ENCODE data around the gene NMUR1. TPM values are rescaled to one million over a fixed set of nuclear protein-coding genes. Genes with fewer than 3 reads are reported as not detected.
"Not testable (repeated sequence)": the region's sequence is repeated elsewhere in the genome, so short reads cannot be mapped to it uniquely, and the experiment has no call there.

The NMUR1 gene, protein sequence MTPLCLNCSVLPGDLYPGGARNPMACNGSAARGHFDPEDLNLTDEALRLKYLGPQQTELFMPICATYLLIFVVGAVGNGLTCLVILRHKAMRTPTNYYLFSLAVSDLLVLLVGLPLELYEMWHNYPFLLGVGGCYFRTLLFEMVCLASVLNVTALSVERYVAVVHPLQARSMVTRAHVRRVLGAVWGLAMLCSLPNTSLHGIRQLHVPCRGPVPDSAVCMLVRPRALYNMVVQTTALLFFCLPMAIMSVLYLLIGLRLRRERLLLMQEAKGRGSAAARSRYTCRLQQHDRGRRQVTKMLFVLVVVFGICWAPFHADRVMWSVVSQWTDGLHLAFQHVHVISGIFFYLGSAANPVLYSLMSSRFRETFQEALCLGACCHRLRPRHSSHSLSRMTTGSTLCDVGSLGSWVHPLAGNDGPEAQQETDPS
- total RNA-seq (1 to 10 TPM in 2 of 5 experiments, under 1 TPM in 1, not detected in 2; 0.72 to 7.0 (median 1.4) TPM), polyA plus RNA-seq (not detected), total RNA-seq (not detected)

DNA sequence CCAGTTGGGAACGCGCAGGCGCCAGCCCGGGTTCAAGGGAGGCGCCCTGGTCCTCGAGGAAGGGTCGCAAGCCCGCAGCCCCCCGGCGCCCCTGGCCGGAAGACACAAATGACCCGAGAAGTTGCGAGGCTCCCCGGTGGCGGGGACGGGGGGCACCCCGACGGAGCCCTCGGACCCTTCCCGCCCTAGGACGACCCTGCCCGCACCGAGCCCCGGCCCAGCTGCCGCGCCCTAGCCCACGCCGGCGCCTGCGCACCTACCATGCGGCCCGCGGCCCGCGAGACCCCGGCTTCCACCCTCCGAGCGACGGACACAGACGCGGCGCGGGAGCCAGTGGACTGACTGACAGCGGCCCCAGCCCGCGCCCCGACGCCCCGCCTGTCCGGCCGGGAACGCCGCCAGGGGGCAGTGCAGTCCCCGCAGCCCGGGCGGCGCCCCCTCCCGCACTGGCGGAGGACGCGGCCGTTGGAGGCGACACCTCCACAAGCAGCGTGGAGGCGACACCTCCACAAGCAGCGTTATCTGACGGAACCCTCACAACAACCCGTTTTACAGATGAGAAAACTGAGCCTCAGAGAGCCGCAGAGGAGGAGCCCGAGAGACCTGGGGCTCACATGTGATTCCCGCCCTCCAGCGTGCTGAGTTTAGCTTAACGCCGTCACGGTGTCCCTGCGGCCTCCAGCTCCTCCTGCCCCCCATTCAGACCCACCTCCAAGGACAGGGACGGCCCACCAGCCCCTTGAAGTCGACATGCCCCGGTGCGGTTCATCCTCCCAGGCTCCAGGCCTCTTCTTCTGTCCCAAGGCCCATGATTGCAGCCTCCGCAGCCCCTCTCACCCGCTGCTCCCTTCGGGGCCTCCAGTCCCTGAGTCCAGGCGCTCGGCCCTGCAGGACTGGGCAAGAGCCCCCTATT, at the start of gene NMUR1:
Gene NMUR1 (minus strand): TSS at position 347 of the 913 bp plus-strand sequence. CDS start 84 bp downstream, at position 263.
- ChIA-PET CTCF (interaction anchor here (1.0 to 1.4 kb wide), 3 partner anchors 10 to 48 kb away, joined by 5 to 6 read pairs (median 6); no protein-coding TSS in a partner anchor), POLR2A (interaction anchor here (0.6 kb wide), 1 partner anchor 65 kb away, joined by 3 read pairs; no protein-coding TSS in a partner anchor)
- H3K27ac ChIP-seq (ENCODE audit: low read depth, low read length): no peak within 1 kb of the TSS
- intact Hi-C loops (cut with micrococcal nuclease): loop anchor here (1.0 to 2.0 kb wide), 3 partner anchors 14 to 71 kb away; no protein-coding TSS in a partner anchor
- no peaks in the 10 kb centered on the region for H3K36me3 ChIP-seq (ENCODE audit: control insufficient read depth in 2 of 3, insufficient read depth in 3 of 3, low read length in 3 of 3)
- DNase-seq: peak; percentile 33 to 86 (median 59)
- no peaks in the 10 kb centered on the region for H3K27me3 ChIP-seq (ENCODE audit: control insufficient read depth in 2 of 2, insufficient read depth in 2 of 2, low read length in 2 of 2)
- Mint-ChIP-seq H3K9me3 (peaks cover 0 to 2% (median 0%) of the 10 kb centered on the region in 11 donors), H3K27me3 (peaks cover 15 to 39% (median 18%) of the 10 kb centered on the region in 5 donors), H3K4me3 (peak within 1 kb of the TSS in 9 of 10 donors; percentile 29 to 83 (median 50)), H3K4me1 (peaks cover 0 to 28% (median 7%) of the 10 kb centered on the region in 7 donors), H3K36me3 (peaks cover 0 to 2% (median 0%) of the 10 kb centered on the region in 5 donors), H3K27ac (peak within 1 kb of the TSS in 3 of 9 donors; percentile 21 to 60 (median 36))
- H3K4me1 ChIP-seq (ENCODE audit: control insufficient read depth in 2 of 2, insufficient read depth in 2 of 2, low read length in 2 of 2): peaks cover 0 to 20% of the 10 kb centered on the region in 2 donors
- peak within 1 kb of the TSS; percentile 33 for H3K4me3 ChIP-seq (ENCODE audit: low read length)
- ATAC-seq: peak; percentile 95
- H3K9me3 ChIP-seq (ENCODE audit: control insufficient read depth in 2 of 3, low read length in 3 of 3): no peaks in the 10 kb centered on the region

DNA sequence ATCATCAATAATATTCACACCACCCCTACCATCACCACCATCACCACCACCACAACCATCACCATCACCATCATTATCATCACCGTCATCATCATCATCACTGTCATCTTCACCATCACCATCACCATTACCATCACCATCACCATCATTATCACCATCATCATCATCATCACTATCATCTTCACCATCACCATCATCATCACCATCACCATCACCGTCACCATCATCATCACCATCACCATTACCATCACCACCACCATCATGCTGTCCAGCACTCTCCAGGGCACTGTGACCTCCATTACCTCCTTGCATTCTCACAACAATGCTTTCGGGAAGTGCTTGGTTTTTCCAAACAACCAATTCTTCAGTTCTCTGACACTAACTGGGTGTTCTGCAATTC, 49.3 kb upstream of the NMUR1 start:
- Histone ChIP-seq H3K36me3 (ENCODE audit: control insufficient read depth in 2 of 3, insufficient read depth in 3 of 3, low read length in 3 of 3) (no peaks in the 10 kb centered on the region), H3K4me1 (ENCODE audit: control insufficient read depth in 2 of 2, insufficient read depth in 2 of 2, low read length in 2 of 2) (no peaks in the 10 kb centered on the region), H3K27me3 (ENCODE audit: control insufficient read depth in 2 of 2, insufficient read depth in 2 of 2, low read length in 2 of 2) (no peaks in the 10 kb centered on the region), H3K9me3 (ENCODE audit: control insufficient read depth in 2 of 3, low read length in 3 of 3) (no peaks in the 10 kb centered on the region), H3K4me3 (ENCODE audit: low read length) (no peak overlapping the region), H3K27ac (ENCODE audit: low read depth, low read length) (no peak overlapping the region)
- intact Hi-C loops (cut with micrococcal nuclease): no loop called here
- Mint-ChIP-seq H3K9me3 (peaks cover 0 to 10% (median 2%) of the 10 kb centered on the region in 11 donors), H3K27me3 (peaks cover 0 to 13% (median 4%) of the 10 kb centered on the region in 5 donors), H3K36me3 (peaks cover 0 to 2% (median 0%) of the 10 kb centered on the region in 5 donors), H3K4me3 (peak overlapping the region in 1 of 10 donors; percentile 0), H3K4me1 (peaks cover 0 to 8% (median 0%) of the 10 kb centered on the region in 7 donors), H3K27ac (no peak overlapping the region)
- DNase-seq (no peak), ATAC-seq (no peak)
- CTCF ChIA-PET: no interaction called here
- POLR2A ChIA-PET: no interaction called here

DNA sequence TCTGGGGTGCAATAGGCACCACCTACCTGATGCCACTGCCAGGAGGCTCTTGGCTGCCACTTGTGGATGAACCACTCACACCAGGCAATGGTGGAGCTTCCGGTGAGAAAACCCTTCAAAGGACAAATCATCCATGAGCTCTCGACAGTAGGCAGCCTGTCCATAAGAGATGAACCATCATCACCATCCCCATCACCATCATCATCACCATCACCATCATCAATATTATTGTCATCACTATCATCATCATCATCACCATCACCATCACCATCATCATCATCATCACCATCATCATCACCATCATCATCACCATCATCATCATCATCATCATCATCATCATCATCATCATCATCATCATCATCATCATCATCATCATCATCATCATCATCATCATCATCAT, 48.4 kb upstream of the NMUR1 start:
- H3K27ac ChIP-seq (ENCODE audit: low read depth, low read length); H3K4me1 Mint-ChIP-seq; H3K36me3 Mint-ChIP-seq; intact Hi-C loops (cut with micrococcal nuclease); DNase-seq; H3K27ac Mint-ChIP-seq; H3K4me3 Mint-ChIP-seq; H3K36me3 ChIP-seq (ENCODE audit: control insufficient read depth in 2 of 3, insufficient read depth in 3 of 3, low read length in 3 of 3); ATAC-seq; H3K9me3 ChIP-seq (ENCODE audit: control insufficient read depth in 2 of 3, low read length in 3 of 3); H3K4me3 ChIP-seq (ENCODE audit: low read length); POLR2A ChIA-PET; H3K9me3 Mint-ChIP-seq; CTCF ChIA-PET; H3K4me1 ChIP-seq (ENCODE audit: control insufficient read depth in 2 of 2, insufficient read depth in 2 of 2, low read length in 2 of 2); H3K27me3 ChIP-seq (ENCODE audit: control insufficient read depth in 2 of 2, insufficient read depth in 2 of 2, low read length in 2 of 2): not testable (repeated sequence)
- peaks cover 0 to 11% (median 4%) of the 10 kb centered on the region in 5 donors for H3K27me3 Mint-ChIP-seq

DNA sequence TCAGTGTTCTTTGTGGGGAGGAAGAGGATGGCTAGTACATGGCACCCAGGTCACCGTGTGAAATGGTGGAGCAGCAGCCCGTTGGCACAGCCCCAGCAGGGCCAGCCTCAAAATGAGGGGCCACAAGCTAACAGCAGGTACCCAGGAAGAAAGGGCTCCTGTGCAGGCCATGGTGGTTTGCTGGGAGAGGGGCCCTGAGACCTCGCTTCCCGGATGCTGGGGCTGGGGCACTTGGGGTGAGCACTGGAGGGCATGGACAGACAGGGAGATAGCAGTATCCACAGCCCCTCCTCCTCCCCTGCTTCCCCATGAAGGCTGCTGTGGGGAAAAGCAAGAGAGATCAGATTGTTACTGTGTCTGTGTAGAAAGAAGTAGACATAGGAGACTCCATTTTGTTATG, 46.2 kb upstream of the NMUR1 start:
- DNase-seq (no peak), ATAC-seq (no peak)
- no peaks in the 10 kb centered on the region for H3K36me3 ChIP-seq (ENCODE audit: control insufficient read depth in 2 of 3, insufficient read depth in 3 of 3, low read length in 3 of 3)
- no peaks in the 10 kb centered on the region for H3K27me3 ChIP-seq (ENCODE audit: control insufficient read depth in 2 of 2, insufficient read depth in 2 of 2, low read length in 2 of 2)
- no peak overlapping the region for H3K27ac Mint-ChIP-seq
- no peak overlapping the region for H3K27ac ChIP-seq (ENCODE audit: low read depth, low read length)
- peaks cover 0 to 2% (median 0%) of the 10 kb centered on the region in 5 donors for H3K36me3 Mint-ChIP-seq
- H3K4me1 Mint-ChIP-seq: peaks cover 0 to 8% (median 0%) of the 10 kb centered on the region in 7 donors
- CTCF ChIA-PET: no interaction called here
- peaks cover 0 to 10% (median 2%) of the 10 kb centered on the region in 11 donors for H3K9me3 Mint-ChIP-seq
- intact Hi-C loops (cut with micrococcal nuclease): no loop called here
- no peaks in the 10 kb centered on the region for H3K4me1 ChIP-seq (ENCODE audit: control insufficient read depth in 2 of 2, insufficient read depth in 2 of 2, low read length in 2 of 2)
- no peak overlapping the region for H3K4me3 Mint-ChIP-seq
- POLR2A ChIA-PET: no interaction called here
- H3K4me3 ChIP-seq (ENCODE audit: low read length): no peak overlapping the region
- H3K9me3 ChIP-seq (ENCODE audit: control insufficient read depth in 2 of 3, low read length in 3 of 3): no peaks in the 10 kb centered on the region
- peaks cover 0 to 13% (median 4%) of the 10 kb centered on the region in 5 donors for H3K27me3 Mint-ChIP-seq

DNA sequence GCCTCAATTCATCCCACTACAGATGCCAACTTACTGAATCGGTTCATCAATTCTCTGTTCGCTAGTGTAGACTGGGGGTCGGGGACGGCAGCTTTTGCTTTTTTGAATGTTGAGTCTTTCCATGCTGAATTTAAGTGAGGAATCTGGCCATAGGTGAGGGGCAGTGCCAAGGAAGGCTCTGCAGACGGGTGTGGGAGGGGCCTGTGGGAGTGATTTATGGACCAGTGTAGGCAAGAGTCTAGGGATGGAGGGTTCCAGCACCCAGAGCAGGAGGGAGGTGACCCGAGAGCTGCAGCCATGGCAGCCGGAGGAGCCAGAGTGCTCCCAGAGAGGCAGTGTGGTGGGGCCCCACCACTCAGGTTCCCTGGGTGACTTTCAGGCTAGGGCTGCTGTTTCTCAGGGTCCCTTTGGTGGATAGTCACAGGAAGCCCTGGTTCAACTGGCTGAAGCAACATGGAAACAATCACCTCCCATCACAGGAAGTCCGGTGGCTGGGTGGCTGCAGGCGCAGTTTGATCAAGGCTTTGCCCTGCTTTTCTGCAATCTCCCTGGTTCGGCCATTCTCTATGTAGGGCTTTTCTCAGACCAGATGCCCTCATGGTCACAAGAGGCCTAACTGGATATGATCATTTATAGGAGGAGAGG, 45.5 kb upstream of the NMUR1 start:
- peaks cover 0 to 10% (median 2%) of the 10 kb centered on the region in 11 donors for H3K9me3 Mint-ChIP-seq
- no peak overlapping the region for H3K4me3 Mint-ChIP-seq
- DNase-seq (no peak), ATAC-seq (no peak)
- Histone ChIP-seq H3K36me3 (ENCODE audit: control insufficient read depth in 2 of 3, insufficient read depth in 3 of 3, low read length in 3 of 3) (no peaks in the 10 kb centered on the region), H3K4me3 (ENCODE audit: low read length) (no peak overlapping the region), H3K27ac (ENCODE audit: low read depth, low read length) (no peak overlapping the region), H3K9me3 (ENCODE audit: control insufficient read depth in 2 of 3, low read length in 3 of 3) (no peaks in the 10 kb centered on the region), H3K27me3 (ENCODE audit: control insufficient read depth in 2 of 2, insufficient read depth in 2 of 2, low read length in 2 of 2) (no peaks in the 10 kb centered on the region), H3K4me1 (ENCODE audit: control insufficient read depth in 2 of 2, insufficient read depth in 2 of 2, low read length in 2 of 2) (no peaks in the 10 kb centered on the region)
- peaks cover 0 to 8% (median 0%) of the 10 kb centered on the region in 7 donors for H3K4me1 Mint-ChIP-seq
- H3K27me3 Mint-ChIP-seq: peaks cover 0 to 6% (median 4%) of the 10 kb centered on the region in 5 donors
- peaks cover 0 to 2% (median 0%) of the 10 kb centered on the region in 5 donors for H3K36me3 Mint-ChIP-seq
- intact Hi-C loops (cut with micrococcal nuclease): no loop called here
- CTCF ChIA-PET: no interaction called here
- H3K27ac Mint-ChIP-seq: no peak overlapping the region
- POLR2A ChIA-PET: interaction anchor here (0.6 kb wide), 1 partner anchor 8 kb away, joined by 7 read pairs; no protein-coding TSS in a partner anchor

All from naive thymus-derived CD4-positive, alpha-beta T cell (primary cell).